Hypothalamus (tissue), 51 donors: ENCODE data around the gene DAGLA.

ENCODE experiments used
- DNase-seq, 51 donors: peaks; one replicate each; lab custom pipeline; 2025; lab: John Stamatoyannopoulos, UW

The DAGLA gene

GRCh38 chr11:61687420-61687819 lies 7.2 kb downstream of the DAGLA start:
- DNase-seq, result no peak

GRCh38 chr11:61688365-61689163 lies 8.4 kb downstream of the DAGLA start:
- DNase-seq, result peak in 30 of 51 donors; percentile 24 to 85 (median 56)

- DNase-seq, result no peak
These were observed 8.9 kb downstream of the DAGLA start for GRCh38 chr11:61689164-61689496.

GRCh38 chr11:61690706-61691379 lies 10.7 kb downstream of the DAGLA start:
- no peak for DNase-seq

- DNase-seq, result no peak
These were observed 11.4 kb downstream of the DAGLA start for GRCh38 chr11:61691380-61692156.

- DNase-seq, result peak in 4 of 51 donors; percentile 9 to 31 (median 20)
These were observed 13.9 kb downstream of the DAGLA start for GRCh38 chr11:61693922-61694601.

- DNase-seq, result no peak
These were observed 14.4 kb downstream of the DAGLA start for GRCh38 chr11:61694602-61694939.

- DNase-seq, result peak in 27 of 51 donors; percentile 23 to 80 (median 51)
These were observed 14.9 kb downstream of the DAGLA start for GRCh38 chr11:61694946-61695706.

- DNase-seq, result peak in 34 of 51 donors; percentile 20 to 82 (median 52)
These were observed 15.7 kb downstream of the DAGLA start for GRCh38 chr11:61695917-61696316.

- DNase-seq, result no peak
These were observed 16.4 kb downstream of the DAGLA start for GRCh38 chr11:61696602-61697001.

GRCh38 chr11:61697078-61697502 lies 16.9 kb downstream of the DAGLA start:
- peak in 1 of 51 donors; percentile 45 for DNase-seq

GRCh38 chr11:61697764-61698163 lies 17.6 kb downstream of the DAGLA start:
- DNase-seq, result no peak

- DNase-seq, result peak in 5 of 51 donors; percentile 13 to 63 (median 17)
These were observed 18.2 kb downstream of the DAGLA start for GRCh38 chr11:61698173-61698948.

- DNase-seq, result peak in 31 of 51 donors; percentile 8 to 77 (median 40)
These were observed 19.6 kb downstream of the DAGLA start for GRCh38 chr11:61699737-61700160.

GRCh38 chr11:61700212-61700611 lies 20.0 kb downstream of the DAGLA start:
- DNase-seq, result no peak

- no peak for DNase-seq
These were observed 20.5 kb downstream of the DAGLA start for GRCh38 chr11:61700720-61701119.

GRCh38 chr11:61701242-61701886 lies 21.2 kb downstream of the DAGLA start:
- peak in 4 of 51 donors; percentile 11 to 24 (median 16) for DNase-seq

- no peak for DNase-seq
These were observed 22.6 kb downstream of the DAGLA start for GRCh38 chr11:61702701-61703312.
